Measurements from ENCODE around the gene NOP53. TPM values are rescaled to one million over a fixed set of nuclear protein-coding genes. Genes with fewer than 3 reads are reported as not detected.
"Not testable (repeated sequence)": the region's sequence is repeated elsewhere in the genome, so short reads cannot be mapped to it uniquely, and the experiment has no call there.

NOP53 gene
- total RNA-seq, 1 donor from 2014 or later = 169 TPM

- Histone ChIP-seq H3K27ac (replicated peaks) (peak overlapping the region; percentile 97), H3K4me1 (peaks cover 66% of the 10 kb centered on the region), H3K27me3 (ENCODE audit: low read depth) (no peaks in the 10 kb centered on the region), H3K9me3 (replicated peaks) (no peaks in the 10 kb centered on the region), H3K36me3 (peaks cover 32% of the 10 kb centered on the region), H3K4me3 (peak overlapping the region; percentile 100)
- DNase-seq = peak; percentile 29
- TF ChIP-seq, protein P1, sequence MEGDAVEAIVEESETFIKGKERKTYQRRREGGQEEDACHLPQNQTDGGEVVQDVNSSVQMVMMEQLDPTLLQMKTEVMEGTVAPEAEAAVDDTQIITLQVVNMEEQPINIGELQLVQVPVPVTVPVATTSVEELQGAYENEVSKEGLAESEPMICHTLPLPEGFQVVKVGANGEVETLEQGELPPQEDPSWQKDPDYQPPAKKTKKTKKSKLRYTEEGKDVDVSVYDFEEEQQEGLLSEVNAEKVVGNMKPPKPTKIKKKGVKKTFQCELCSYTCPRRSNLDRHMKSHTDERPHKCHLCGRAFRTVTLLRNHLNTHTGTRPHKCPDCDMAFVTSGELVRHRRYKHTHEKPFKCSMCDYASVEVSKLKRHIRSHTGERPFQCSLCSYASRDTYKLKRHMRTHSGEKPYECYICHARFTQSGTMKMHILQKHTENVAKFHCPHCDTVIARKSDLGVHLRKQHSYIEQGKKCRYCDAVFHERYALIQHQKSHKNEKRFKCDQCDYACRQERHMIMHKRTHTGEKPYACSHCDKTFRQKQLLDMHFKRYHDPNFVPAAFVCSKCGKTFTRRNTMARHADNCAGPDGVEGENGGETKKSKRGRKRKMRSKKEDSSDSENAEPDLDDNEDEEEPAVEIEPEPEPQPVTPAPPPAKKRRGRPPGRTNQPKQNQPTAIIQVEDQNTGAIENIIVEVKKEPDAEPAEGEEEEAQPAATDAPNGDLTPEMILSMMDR (IDR thresholded peaks at IDR 0.05; ENCODE audit: borderline replicate concordance) = no peak
- intact Hi-C loops (cut with micrococcal nuclease) = no loop called here
These were observed 33.6 kb downstream of the NOP53 start for GRCh38 chr19:47778954-47779351.

GRCh38 chr19:47779524-47780214, 34.3 kb downstream of the NOP53 start:
- peak overlapping the region; percentile 97 for H3K27ac ChIP-seq (replicated peaks)
- no peaks in the 10 kb centered on the region for H3K9me3 ChIP-seq (replicated peaks)
- H3K27me3 ChIP-seq (ENCODE audit: low read depth) = no peaks in the 10 kb centered on the region
- intact Hi-C loops (cut with micrococcal nuclease) = no loop called here
- peaks cover 66% of the 10 kb centered on the region for H3K4me1 ChIP-seq
- H3K36me3 ChIP-seq = peaks cover 39% of the 10 kb centered on the region
- peak overlapping the region; percentile 100 for H3K4me3 ChIP-seq
- TF ChIP-seq, protein P1 (IDR thresholded peaks at IDR 0.05; ENCODE audit: borderline replicate concordance) = no peak
- DNase-seq = peak; percentile 83

- intact Hi-C loops (cut with micrococcal nuclease) = no loop called here
- Histone ChIP-seq H3K27ac (replicated peaks) (peak overlapping the region; percentile 97), H3K27me3 (ENCODE audit: low read depth) (no peaks in the 10 kb centered on the region), H3K36me3 (peaks cover 44% of the 10 kb centered on the region), H3K4me3 (peak overlapping the region; percentile 100), H3K4me1 (peaks cover 66% of the 10 kb centered on the region), H3K9me3 (replicated peaks) (no peaks in the 10 kb centered on the region)
- TF ChIP-seq, protein P1 (IDR thresholded peaks at IDR 0.05; ENCODE audit: borderline replicate concordance) = no peak
- DNase-seq = no peak
These were observed 34.8 kb downstream of the NOP53 start for GRCh38 chr19:47780215-47780551.

DNA sequence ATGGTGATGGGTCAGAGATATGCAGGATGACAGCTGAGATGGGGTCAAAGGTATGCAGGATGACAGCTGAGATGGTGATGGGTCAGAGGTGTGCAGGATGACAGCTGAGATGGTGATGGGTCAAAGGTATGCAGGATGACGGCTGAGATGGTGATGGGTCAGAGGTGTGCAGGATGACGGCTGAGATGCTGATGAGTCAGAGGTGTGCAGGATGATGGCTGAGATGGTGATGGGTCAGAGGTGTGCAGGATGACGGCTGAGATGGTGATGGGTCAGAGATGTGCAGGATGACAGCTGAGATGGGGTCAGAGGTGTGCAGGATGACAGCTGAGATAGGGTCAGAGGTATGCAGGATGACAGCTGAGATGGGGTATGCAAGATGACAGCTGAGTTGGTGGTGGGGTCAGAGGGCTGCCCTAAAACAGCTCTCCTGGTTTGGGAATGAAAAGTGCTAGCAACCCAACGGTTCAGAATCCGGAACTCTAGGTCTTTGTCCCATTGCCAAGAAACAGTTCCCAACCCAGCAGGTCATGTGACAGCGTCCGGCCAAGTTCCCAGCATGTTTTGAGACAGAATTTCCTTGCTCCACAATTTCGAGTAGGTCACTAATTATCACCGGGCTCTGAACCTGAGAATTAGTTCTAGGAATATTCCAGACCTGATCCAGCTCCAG, 36.4 kb downstream of the NOP53 start:
- Histone ChIP-seq H3K4me1 (peaks cover 70% of the 10 kb centered on the region), H3K36me3 (peaks cover 59% of the 10 kb centered on the region), H3K27me3 (ENCODE audit: low read depth) (no peaks in the 10 kb centered on the region), H3K9me3 (replicated peaks) (no peaks in the 10 kb centered on the region), H3K4me3 (peak overlapping the region; percentile 100), H3K27ac (replicated peaks) (peak overlapping the region; percentile 97)
- intact Hi-C loops (cut with micrococcal nuclease) = no loop called here
- peak; percentile 50 for DNase-seq
- TF ChIP-seq, protein P1 (IDR thresholded peaks at IDR 0.05; ENCODE audit: borderline replicate concordance) = no peak

DNA sequence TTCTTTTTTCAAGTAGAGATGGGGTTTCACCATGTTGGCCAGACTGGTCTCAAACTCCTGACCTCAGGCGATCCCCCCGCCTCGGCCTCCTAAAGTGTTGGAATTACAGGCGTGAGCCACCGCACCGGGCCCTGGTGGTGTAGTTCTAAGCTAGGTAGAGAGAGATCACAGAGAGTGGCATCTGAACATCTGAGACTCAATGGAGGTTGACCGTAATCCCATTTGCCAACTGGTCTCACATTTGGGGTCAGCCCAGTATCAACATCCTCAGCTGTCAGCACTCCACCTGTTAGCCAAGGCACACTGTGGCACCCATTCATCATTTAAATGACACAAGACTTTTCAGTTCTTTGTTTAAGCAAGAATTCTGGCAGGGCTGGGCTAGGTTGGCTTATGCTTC, 41.2 kb downstream of the NOP53 start:
- TF ChIP-seq, protein P1 (IDR thresholded peaks at IDR 0.05; ENCODE audit: borderline replicate concordance) = no peak
- intact Hi-C loops (cut with micrococcal nuclease) = no loop called here
- Histone ChIP-seq H3K27me3 (ENCODE audit: low read depth) (no peaks in the 10 kb centered on the region), H3K4me1 (peaks cover 32% of the 10 kb centered on the region), H3K4me3 (no peak overlapping the region), H3K9me3 (replicated peaks) (no peaks in the 10 kb centered on the region), H3K27ac (replicated peaks) (no peak overlapping the region), H3K36me3 (peaks cover 49% of the 10 kb centered on the region)
- DNase-seq = no peak

DNA sequence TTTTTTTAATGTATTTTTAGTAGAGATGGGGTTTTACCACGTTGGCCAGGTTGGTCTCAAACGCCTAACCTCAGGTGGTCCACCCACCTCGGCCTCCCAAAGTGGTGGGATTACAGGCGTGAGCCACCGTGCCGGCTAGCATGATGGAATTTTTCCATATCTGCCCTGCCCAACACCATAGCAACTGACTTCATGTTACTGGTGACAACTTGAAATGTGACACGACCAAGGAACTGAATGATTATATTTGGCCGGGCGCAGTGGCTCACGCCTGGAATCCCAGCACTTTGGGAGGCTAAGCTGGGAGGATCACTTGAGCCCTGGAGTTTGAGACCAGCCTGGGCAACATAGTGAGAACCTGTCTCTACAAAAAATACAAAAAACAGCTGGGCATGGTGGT, 42.0 kb downstream of the NOP53 start:
- H3K4me1 ChIP-seq = peaks cover 24% of the 10 kb centered on the region
- DNase-seq; H3K27me3 ChIP-seq (ENCODE audit: low read depth); intact Hi-C loops (cut with micrococcal nuclease); H3K27ac ChIP-seq (replicated peaks); H3K9me3 ChIP-seq (replicated peaks); H3K4me3 ChIP-seq: not testable (repeated sequence)
- H3K36me3 ChIP-seq = peaks cover 46% of the 10 kb centered on the region

GRCh38 chr19:47789811-47790210, 44.5 kb downstream of the NOP53 start:
- peaks cover 20% of the 10 kb centered on the region for H3K36me3 ChIP-seq
- not testable (repeated sequence) for H3K4me1 ChIP-seq; H3K4me3 ChIP-seq; H3K9me3 ChIP-seq (replicated peaks); H3K27ac ChIP-seq (replicated peaks); H3K27me3 ChIP-seq (ENCODE audit: low read depth); DNase-seq
- intact Hi-C loops (cut with micrococcal nuclease) = loop anchor here (5.0 kb wide), 1 partner anchor 88 kb away; no protein-coding TSS in a partner anchor

All from left ventricle myocardium inferior (tissue), 1 donor.